GM18507 (cell line): ENCODE results near the gene SCRN1.
A peak's percentile ranks its signal among the peaks of the same experiment; 100 is the strongest.
"Not testable (repeated sequence)": the region's sequence is repeated elsewhere in the genome, so short reads cannot be mapped to it uniquely, and the experiment has no call there.

Source experiments
- DNase-seq: peaks from one replicate; pipeline ENCODE4 v3.0.0; 2011; ENCODE audit warnings: low read depth; ENCODE audit not compliant: insufficient read length; ENCODE audit errors: extremely low spot score
- FAIRE-seq: peaks from 2 replicates; lab custom pipeline; 2011; peaks lifted over from hg19 to GRCh38; lab: Jason Lieb, UNC

The SCRN1 gene

GRCh38 chr7:29898301-29898700 is 91.3 kb downstream of the SCRN1 start:
- FAIRE-seq (no peak), DNase-seq (no peak)

GRCh38 chr7:29896685-29897411 is 92.8 kb downstream of the SCRN1 start:
- FAIRE-seq (no peak), DNase-seq (no peak)

GRCh38 chr7:29895559-29895958 is 94.0 kb downstream of the SCRN1 start:
- FAIRE-seq (no peak), DNase-seq (no peak)

GRCh38 chr7:29894256-29894655 is 95.3 kb downstream of the SCRN1 start:
- FAIRE-seq (no peak), DNase-seq (no peak)

- FAIRE-seq: no peak
- DNase-seq: no peak
Measured at GRCh38 chr7:29893351-29893965, 96.1 kb downstream of the SCRN1 start.

GRCh38 chr7:29892231-29892630 is 97.4 kb downstream of the SCRN1 start:
- FAIRE-seq (no peak), DNase-seq (no peak)

- DNase-seq (no peak), FAIRE-seq (no peak)
Measured at GRCh38 chr7:29891766-29892165, 97.8 kb downstream of the SCRN1 start.

- not testable (repeated sequence) for FAIRE-seq, DNase-seq
Measured at GRCh38 chr7:29890786-29891185, 98.8 kb downstream of the SCRN1 start.

GRCh38 chr7:29890251-29890650 is 99.3 kb downstream of the SCRN1 start:
- FAIRE-seq: no peak
- DNase-seq: no peak

GRCh38 chr7:29889288-29889687 is 100.3 kb downstream of the SCRN1 start:
- DNase-seq (no peak), FAIRE-seq (no peak)

GRCh38 chr7:29888006-29888405 is 101.6 kb downstream of the SCRN1 start:
- DNase-seq (no peak), FAIRE-seq (no peak)

GRCh38 chr7:29886827-29887226 is 102.8 kb downstream of the SCRN1 start:
- FAIRE-seq: no peak
- DNase-seq: no peak

GRCh38 chr7:29885626-29886025 is 104.0 kb downstream of the SCRN1 start:
- no peak for FAIRE-seq
- no peak for DNase-seq

GRCh38 chr7:29884399-29885272 is 105.0 kb downstream of the SCRN1 start:
- no peak for FAIRE-seq
- DNase-seq: no peak

GRCh38 chr7:29883462-29884398 is 105.9 kb downstream of the SCRN1 start:
- FAIRE-seq: no peak
- DNase-seq: no peak

GRCh38 chr7:29882481-29882880 is 107.1 kb downstream of the SCRN1 start:
- FAIRE-seq (no peak), DNase-seq (no peak)

GRCh38 chr7:29881724-29882123 is 107.9 kb downstream of the SCRN1 start:
- no peak for DNase-seq
- no peak for FAIRE-seq

- DNase-seq (no peak), FAIRE-seq (no peak)
Measured at GRCh38 chr7:29879609-29880008, 110.0 kb downstream of the SCRN1 start.

- FAIRE-seq (peak; percentile 39), DNase-seq (no peak)
Measured at GRCh38 chr7:29878081-29878688, 111.4 kb downstream of the SCRN1 start.
